Trophoblast cell (in vitro differentiated cells and primary cell): ENCODE measurements around the gene PHLDB3.

Experiments
- DNase-seq, 2 donors: peaks; one replicate each; pipeline ENCODE4 v3.0.0-alpha.2; 2016
- H2AFZ ChIP-seq: 2 replicates; pipeline ENCODE4 v1.6.1; 2013; ENCODE audit warnings: low read length, moderate library complexity, mild to moderate bottlenecking; ENCODE audit not compliant: insufficient read depth, poor library complexity
- H2AK5ac ChIP-seq: 2 replicates; pipeline ENCODE4 v1.6.1; 2013; ENCODE audit warnings: mild to moderate bottlenecking, low read length
- H2BK120ac ChIP-seq: 2 replicates; pipeline ENCODE4 v1.6.1; 2013; ENCODE audit warnings: low read length, mild to moderate bottlenecking, moderate library complexity; ENCODE audit not compliant: insufficient read depth, poor library complexity
- H2BK12ac ChIP-seq: 2 replicates; pipeline ENCODE4 v1.6.1; 2013; ENCODE audit warnings: mild to moderate bottlenecking, low read length, moderate library complexity
- H2BK5ac ChIP-seq: 2 replicates; pipeline ENCODE4 v1.6.1; 2013; ENCODE audit warnings: low read length, low read depth, moderate library complexity, mild to moderate bottlenecking; ENCODE audit not compliant: poor library complexity
- H3K14ac ChIP-seq: 2 replicates; pipeline ENCODE4 v1.6.1; 2013; ENCODE audit warnings: mild to moderate bottlenecking, low read length
- H3K18ac ChIP-seq: 2 replicates; pipeline ENCODE4 v1.6.1; 2013; ENCODE audit warnings: mild to moderate bottlenecking, low read length
- H3K23ac ChIP-seq: 2 replicates; pipeline ENCODE4 v1.6.1; 2013; ENCODE audit warnings: low read length
- H3K27ac ChIP-seq: 2 replicates; pipeline ENCODE4 v1.5.1; 2013; ENCODE audit warnings: low read depth, mild to moderate bottlenecking, inconsistent platforms, low read length, moderate library complexity
- H3K27me3 ChIP-seq: 2 replicates; pipeline ENCODE4 v1.6.1; 2013; ENCODE audit warnings: inconsistent platforms, mild to moderate bottlenecking, low read length, moderate library complexity; ENCODE audit not compliant: insufficient read depth
- H3K36me3 ChIP-seq, 2 experiments: 1 replicate in 1 of 2; 2 replicates in 1 of 2; pipeline ENCODE4 v1.6.1; 2013; ENCODE audit warnings: low read length in 2 of 2, mild to moderate bottlenecking in 2 of 2, moderate library complexity in 1 of 2; ENCODE audit not compliant: insufficient read depth in 2 of 2, control insufficient read depth in 1 of 2
- H3K4ac ChIP-seq: 2 replicates; pipeline ENCODE4 v1.6.1; 2013; ENCODE audit warnings: low read depth, mild to moderate bottlenecking, low read length, moderate library complexity
- H3K4me1 ChIP-seq, 2 experiments: 1 replicate in 1 of 2; 2 replicates in 1 of 2; pipeline ENCODE4 v1.6.1; 2013; ENCODE audit warnings: low read length in 2 of 2, mild to moderate bottlenecking in 2 of 2, moderate library complexity in 1 of 2; ENCODE audit not compliant: insufficient read depth in 2 of 2, control insufficient read depth in 1 of 2
- H3K4me2 ChIP-seq: 2 replicates; pipeline ENCODE4 v1.6.1; 2013; ENCODE audit warnings: inconsistent platforms, mild to moderate bottlenecking, low read length, moderate library complexity
- H3K4me3 ChIP-seq: 2 replicates; pipeline ENCODE4 v1.5.1; 2013; ENCODE audit warnings: mild to moderate bottlenecking, low read depth, low read length, inconsistent platforms
- H3K79me1 ChIP-seq: one replicate; pipeline ENCODE4 v1.6.1; 2013; ENCODE audit warnings: low read length
- H3K79me2 ChIP-seq: 2 replicates; pipeline ENCODE4 v1.6.1; 2013; ENCODE audit warnings: low read length, mild to moderate bottlenecking; ENCODE audit not compliant: control insufficient read depth, insufficient read depth, poor library complexity
- H3K9ac ChIP-seq: 2 replicates; pipeline ENCODE4 v1.6.1; 2013; ENCODE audit warnings: mild to moderate bottlenecking, low read length
- H3K9me3 ChIP-seq: 2 replicates; pipeline ENCODE4 v1.6.1; 2013; ENCODE audit warnings: low read depth, mild to moderate bottlenecking, control low read depth, inconsistent platforms, low read length; ENCODE audit not compliant: insufficient read depth
- H4K12ac ChIP-seq: 2 replicates; pipeline ENCODE4 v1.6.1; 2013; ENCODE audit warnings: low read depth, mild to moderate bottlenecking, low read length, moderate library complexity
- H4K8ac ChIP-seq: 2 replicates; pipeline ENCODE4 v1.6.1; 2013; ENCODE audit warnings: low read depth, mild to moderate bottlenecking, low read length, moderate library complexity
- H4K91ac ChIP-seq: one replicate; pipeline ENCODE4 v1.6.1; 2013; ENCODE audit warnings: low read depth, mild to moderate bottlenecking, low read length, moderate library complexity
- WGBS: extraction: QIAGEN DNeasy Blood & Tissue Kit; methylation state at CpG from one replicate; pipeline ENCODE4 v1.1.7; 2013; ENCODE audit warnings: missing lambda C conversion rate; ENCODE audit not compliant: insufficient read length, insufficient coverage; ENCODE audit errors: extremely low coverage; 5-methylcytosine and 5-hydroxymethylcytosine counted together

PHLDB3 gene

DNA sequence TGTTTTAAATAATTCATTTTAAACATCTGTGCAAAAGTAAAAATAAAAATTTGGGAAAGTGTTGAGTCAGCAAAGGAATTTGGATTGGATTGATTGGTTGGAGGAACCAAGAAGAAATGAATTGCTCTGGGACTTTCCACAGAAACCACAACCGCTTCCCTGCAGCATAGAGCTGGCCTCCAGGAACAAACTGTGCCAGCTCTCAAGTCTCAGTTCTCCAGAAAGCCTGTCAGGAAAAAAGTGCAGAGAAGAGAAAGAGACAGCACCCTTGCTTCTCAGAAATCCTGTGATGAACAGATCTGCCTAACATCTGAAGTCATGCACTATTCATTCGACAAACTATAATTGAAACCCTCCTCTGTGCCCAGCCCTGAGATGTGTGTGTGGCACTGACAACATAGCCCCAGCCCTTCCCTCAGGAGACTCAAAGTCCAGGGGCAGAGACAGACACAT lies 54.0 kb downstream of the PHLDB3 start:
- no peak overlapping the region for H3K27ac ChIP-seq
- H4K8ac ChIP-seq, result no peak overlapping the region
- no peak overlapping the region for H2AFZ ChIP-seq
- no peak overlapping the region for H3K9ac ChIP-seq
- H3K79me2 ChIP-seq, result no peaks in the 10 kb centered on the region
- no peak overlapping the region for H3K4ac ChIP-seq
- no peak overlapping the region for H2BK5ac ChIP-seq
- H3K4me2 ChIP-seq, result no peak overlapping the region
- no peak overlapping the region for H3K23ac ChIP-seq
- H4K12ac ChIP-seq, result no peak overlapping the region
- no peaks in the 10 kb centered on the region for H3K79me1 ChIP-seq
- H3K4me3 ChIP-seq, result no peak overlapping the region
- peaks cover 0 to 2% of the 10 kb centered on the region in 2 experiments for H3K4me1 ChIP-seq
- H3K9me3 ChIP-seq, result no peaks in the 10 kb centered on the region
- H3K27me3 ChIP-seq, result no peaks in the 10 kb centered on the region
- WGBS, result no CpG with 5 or more reads among the region's 2 CpGs
- H4K91ac ChIP-seq, result no peak overlapping the region
- DNase-seq, result no peak
- H3K36me3 ChIP-seq, result no peaks in the 10 kb centered on the region
- H2BK12ac ChIP-seq, result no peak overlapping the region
- no peak overlapping the region for H2AK5ac ChIP-seq
- no peak overlapping the region for H2BK120ac ChIP-seq
- no peak overlapping the region for H3K14ac ChIP-seq
- no peak overlapping the region for H3K18ac ChIP-seq

DNA sequence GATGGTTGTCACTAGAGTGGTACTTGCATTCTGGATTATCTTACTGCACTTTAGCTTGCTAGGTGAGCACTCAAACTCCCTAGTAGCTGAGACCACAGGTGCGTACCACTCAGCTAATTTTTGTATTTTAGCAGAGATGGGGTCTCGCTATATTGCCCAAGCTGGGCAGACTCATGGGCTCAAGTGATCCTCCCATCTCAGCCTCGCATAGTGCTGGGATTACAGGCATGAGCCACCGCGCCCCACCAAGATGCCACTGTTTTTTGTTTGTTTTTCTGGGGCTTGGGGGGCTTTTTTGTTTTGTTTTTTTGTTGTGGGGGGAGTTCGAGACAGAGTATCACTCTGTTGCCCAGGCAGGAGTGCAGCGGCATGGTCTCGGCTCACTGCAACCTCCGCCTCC lies 56.9 kb downstream of the PHLDB3 start:
- H3K4me3 ChIP-seq, result no peak overlapping the region
- H2BK5ac ChIP-seq, result no peak overlapping the region
- no peak overlapping the region for H3K23ac ChIP-seq
- H3K79me2 ChIP-seq, result no peaks in the 10 kb centered on the region
- peaks cover 0 to 2% of the 10 kb centered on the region in 2 experiments for H3K4me1 ChIP-seq
- H4K91ac ChIP-seq, result no peak overlapping the region
- H3K18ac ChIP-seq, result no peak overlapping the region
- no peak overlapping the region for H2BK120ac ChIP-seq
- H3K14ac ChIP-seq, result no peak overlapping the region
- H3K27me3 ChIP-seq, result no peaks in the 10 kb centered on the region
- H3K4me2 ChIP-seq, result no peak overlapping the region
- H3K4ac ChIP-seq, result no peak overlapping the region
- no peaks in the 10 kb centered on the region for H3K9me3 ChIP-seq
- DNase-seq, result no peak
- no peak overlapping the region for H3K27ac ChIP-seq
- H3K79me1 ChIP-seq, result no peaks in the 10 kb centered on the region
- H4K12ac ChIP-seq, result no peak overlapping the region
- WGBS, result no CpG with 5 or more reads among the region's 9 CpGs
- no peak overlapping the region for H2AK5ac ChIP-seq
- no peak overlapping the region for H2BK12ac ChIP-seq
- H3K9ac ChIP-seq, result no peak overlapping the region
- H3K36me3 ChIP-seq, result no peaks in the 10 kb centered on the region
- H2AFZ ChIP-seq, result no peak overlapping the region
- H4K8ac ChIP-seq, result no peak overlapping the region

DNA sequence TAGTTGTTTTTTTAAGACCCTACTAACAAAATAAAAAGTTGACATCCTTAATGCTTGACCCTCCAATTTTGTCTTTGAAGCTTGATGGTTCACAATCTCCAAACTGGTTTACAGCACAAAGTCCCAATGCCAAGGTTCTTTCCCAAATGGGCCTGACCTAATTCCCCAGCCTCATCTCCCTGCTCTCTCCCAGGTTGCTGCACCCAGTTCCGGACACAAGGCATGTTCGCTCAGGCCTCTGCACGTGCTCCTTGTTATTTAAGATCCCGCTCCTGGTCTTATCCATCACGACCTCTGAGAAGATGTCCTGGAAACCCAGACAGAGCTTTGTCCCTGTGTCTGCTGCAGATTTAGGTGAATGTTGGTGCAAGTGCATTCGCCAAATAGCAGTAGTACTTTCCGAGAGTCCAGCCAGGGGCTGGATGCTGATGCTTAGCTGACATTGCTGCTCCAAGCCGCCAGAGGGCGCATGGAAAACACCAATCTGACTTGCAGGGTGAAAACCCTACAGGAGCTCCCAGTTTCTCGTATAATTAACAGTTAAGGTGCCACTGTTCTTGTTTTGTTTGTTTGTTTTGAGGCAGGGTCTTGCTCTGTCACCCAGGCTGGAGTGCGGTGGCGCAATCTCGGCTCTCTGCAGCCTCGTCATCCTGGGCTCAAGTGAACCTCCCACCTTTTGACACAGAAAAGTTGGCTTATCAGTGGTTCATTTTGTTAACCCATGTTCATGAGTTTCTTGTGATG lies 57.6 kb downstream of the PHLDB3 start:
- Histone ChIP-seq H2BK12ac (no peak overlapping the region), H3K18ac (no peak overlapping the region), H3K79me1 (no peaks in the 10 kb centered on the region), H2BK120ac (no peak overlapping the region), H3K14ac (no peak overlapping the region), H2AFZ (no peak overlapping the region), H3K79me2 (no peaks in the 10 kb centered on the region), H3K27ac (no peak overlapping the region), H3K4me3 (no peak overlapping the region), H3K4me1 (no peaks in the 10 kb centered on the region), H3K4me2 (no peak overlapping the region), H3K36me3 (no peaks in the 10 kb centered on the region), H3K27me3 (no peaks in the 10 kb centered on the region), H3K9ac (no peak overlapping the region), H3K4ac (no peak overlapping the region), H3K23ac (no peak overlapping the region), H4K91ac (no peak overlapping the region), H2BK5ac (no peak overlapping the region), H4K8ac (no peak overlapping the region), H4K12ac (no peak overlapping the region), H3K9me3 (no peaks in the 10 kb centered on the region), H2AK5ac (no peak overlapping the region)
- DNase-seq, result peak; percentile 77 to 95
- no CpG with 5 or more reads among the region's 14 CpGs for WGBS

DNA sequence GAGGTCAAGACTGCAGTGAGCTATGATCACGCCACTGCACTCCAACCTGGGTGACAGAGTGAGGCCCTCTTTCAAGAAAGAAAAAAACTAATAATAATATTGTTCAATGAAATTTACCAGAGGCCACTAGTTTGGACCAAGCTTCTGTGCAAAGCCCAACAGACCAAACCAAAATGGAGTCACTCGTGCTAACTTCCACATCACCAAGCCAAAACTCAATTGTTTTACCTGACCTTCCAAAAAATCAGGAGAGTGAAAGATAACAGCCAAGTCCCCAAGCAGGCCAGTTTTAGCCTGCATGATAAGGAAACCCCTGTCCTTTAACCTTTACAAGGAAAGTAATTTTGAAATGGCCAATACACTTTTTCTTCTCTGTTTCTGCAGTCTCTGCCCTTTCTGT lies 59.1 kb downstream of the PHLDB3 start:
- no peak overlapping the region for H3K18ac ChIP-seq
- no peak overlapping the region for H3K27ac ChIP-seq
- H3K23ac ChIP-seq, result no peak overlapping the region
- H2BK120ac ChIP-seq, result no peak overlapping the region
- H4K91ac ChIP-seq, result no peak overlapping the region
- no peak overlapping the region for H3K4ac ChIP-seq
- no peak overlapping the region for H3K14ac ChIP-seq
- DNase-seq, result no peak
- no peaks in the 10 kb centered on the region for H3K9me3 ChIP-seq
- no peak overlapping the region for H2AFZ ChIP-seq
- no peak overlapping the region for H3K4me2 ChIP-seq
- H2BK5ac ChIP-seq, result no peak overlapping the region
- no CpG with 5 or more reads among the region's 2 CpGs for WGBS
- no peak overlapping the region for H3K4me3 ChIP-seq
- no peaks in the 10 kb centered on the region for H3K4me1 ChIP-seq
- H2BK12ac ChIP-seq, result no peak overlapping the region
- no peaks in the 10 kb centered on the region for H3K79me2 ChIP-seq
- H4K12ac ChIP-seq, result no peak overlapping the region
- H3K36me3 ChIP-seq, result no peaks in the 10 kb centered on the region
- H3K79me1 ChIP-seq, result no peaks in the 10 kb centered on the region
- H3K9ac ChIP-seq, result no peak overlapping the region
- H2AK5ac ChIP-seq, result no peak overlapping the region
- no peak overlapping the region for H4K8ac ChIP-seq
- H3K27me3 ChIP-seq, result no peaks in the 10 kb centered on the region
